LHCN-M2 (cell line): ENCODE data around the gene F8. TPM values are rescaled to one million over a fixed set of nuclear protein-coding genes. Genes with fewer than 3 reads are reported as not detected.

Source experiments
- DNase-seq: peaks from one replicate; pipeline ENCODE4 v3.0.0-alpha.2; 2012; ENCODE audit warnings: low read depth
- polyA plus RNA-seq: library from polyadenylated mRNA; unstranded; fragments of >200 nt; gene quantifications from one replicate; pipeline ENCODE4 v1.2.1, GENCODE V29; 2012; ENCODE audit warnings: missing spikeins
- total RNA-seq: library from RNA; depleted of rRNA; stranded (reverse); fragments of >200 nt; gene quantifications from 2 replicates; pipeline ENCODE4 v1.2.3, GENCODE V29; 2014; rRNA removed

Gene F8
- 7.8 and 11.4 TPM in 2 replicates for total RNA-seq
- polyA plus RNA-seq: 5.6 TPM

DNA sequence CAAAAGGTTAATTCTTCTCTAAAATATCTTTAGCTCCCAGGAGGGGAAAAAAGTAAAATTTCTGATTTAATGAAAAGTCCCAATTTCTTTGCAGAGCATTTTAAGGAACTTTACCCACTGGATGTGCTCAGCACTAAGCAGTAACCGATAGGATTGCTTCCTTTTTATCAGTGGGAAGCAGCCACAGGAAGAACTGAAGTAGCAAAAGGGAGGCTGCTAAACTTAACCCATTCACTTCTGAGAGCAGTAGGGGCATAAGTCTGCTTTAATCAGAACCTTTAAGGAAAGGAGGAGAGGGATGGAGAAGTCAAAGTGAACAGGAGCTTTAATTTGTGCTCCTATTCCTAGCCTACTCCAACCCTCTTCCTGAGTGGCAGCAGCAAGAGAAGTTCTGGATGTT lies at the start of gene F8:
Gene F8, minus strand, starts transcription at position 139 of the 400 bp plus-strand sequence. CDS start 171 bp downstream, outside the sequence.
- DNase-seq: no peak

DNA sequence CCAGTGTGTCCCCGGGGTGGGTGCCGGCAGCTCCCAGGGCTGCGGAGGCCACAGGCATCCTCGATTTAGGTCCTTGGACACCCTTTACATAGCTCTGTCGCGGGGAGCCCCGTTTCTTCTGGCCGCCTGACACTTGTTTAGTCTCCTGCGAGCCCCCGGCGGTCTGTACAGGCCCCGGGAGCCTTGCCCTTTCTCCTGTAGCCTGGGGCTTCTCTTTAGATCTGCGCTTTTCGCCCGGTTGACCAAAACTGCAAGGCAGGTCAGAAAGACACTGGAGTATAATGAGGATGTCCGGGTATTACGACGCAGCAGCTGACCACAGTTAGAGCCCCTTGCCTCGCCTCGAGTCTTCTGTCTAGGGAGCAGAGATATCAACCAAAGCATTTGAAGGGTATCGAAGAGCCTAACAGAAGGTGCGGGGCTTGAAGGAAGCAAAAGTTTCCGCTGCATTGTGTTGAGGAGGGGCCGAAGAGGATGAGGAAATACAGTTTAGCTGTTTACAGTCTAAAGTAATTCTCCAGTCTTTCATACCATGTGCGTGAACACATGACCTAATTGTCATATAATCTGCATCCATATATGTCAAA lies 49.3 kb upstream of the F8 start:
- no peak for DNase-seq

GRCh38 chrX:155070975-155071693 lies 48.6 kb upstream of the F8 start, which contains the start of the genes BRCC3, CMC4 and MTCP1:
TSS of gene BRCC3 (plus strand) at chrX:155071508. CDS start at chrX:155071528, 20 bp downstream.
TSS of gene CMC4 (minus strand) at chrX:155071136. CDS start at chrX:155064023, 7,113 bp downstream.
TSS of gene MTCP1 (minus strand) at chrX:155071136. CDS start at chrX:155066010, 5,126 bp downstream.
- DNase-seq: peak; percentile 71

- DNase-seq: no peak
These were observed 48.1 kb upstream of the F8 start for GRCh38 chrX:155070663-155070974.

DNA sequence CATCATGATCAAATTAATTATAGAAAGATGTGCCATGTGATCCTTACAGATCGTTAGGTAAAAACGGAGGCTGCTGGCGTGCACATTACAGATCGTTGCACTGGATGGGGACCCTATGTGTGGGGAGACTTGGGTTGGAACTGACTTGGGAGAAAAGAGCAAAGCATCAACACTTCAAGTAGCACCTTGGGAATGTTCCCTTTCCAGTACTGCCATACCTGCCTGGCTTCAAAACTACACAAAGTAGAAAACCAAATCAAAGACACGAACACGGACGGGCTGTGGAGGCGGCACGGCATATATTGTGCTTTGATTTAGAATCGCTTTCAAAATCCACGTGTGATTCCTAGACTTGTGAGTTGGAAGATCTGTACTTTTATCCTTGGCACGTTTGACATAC lies 47.5 kb upstream of the F8 start:
- no peak for DNase-seq

DNA sequence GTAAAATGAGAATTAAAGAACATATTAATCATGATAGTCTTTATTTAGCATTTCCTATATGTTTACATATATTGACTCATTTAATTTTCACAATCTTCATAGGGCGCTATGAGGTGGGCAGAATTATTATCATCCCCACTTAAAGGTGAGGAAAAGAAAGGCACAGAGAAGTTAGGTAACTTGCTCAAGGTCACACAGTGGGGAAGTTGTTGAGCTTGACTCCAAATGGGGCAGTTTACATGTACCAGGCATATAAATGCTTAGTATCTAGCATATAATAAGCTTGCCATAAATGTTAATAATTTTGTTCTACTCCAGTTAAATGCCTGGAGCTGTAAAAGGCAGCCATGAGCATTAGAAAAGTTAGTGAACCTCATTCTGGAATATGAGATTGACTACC lies 46.9 kb upstream of the F8 start:
- DNase-seq: no peak

DNA sequence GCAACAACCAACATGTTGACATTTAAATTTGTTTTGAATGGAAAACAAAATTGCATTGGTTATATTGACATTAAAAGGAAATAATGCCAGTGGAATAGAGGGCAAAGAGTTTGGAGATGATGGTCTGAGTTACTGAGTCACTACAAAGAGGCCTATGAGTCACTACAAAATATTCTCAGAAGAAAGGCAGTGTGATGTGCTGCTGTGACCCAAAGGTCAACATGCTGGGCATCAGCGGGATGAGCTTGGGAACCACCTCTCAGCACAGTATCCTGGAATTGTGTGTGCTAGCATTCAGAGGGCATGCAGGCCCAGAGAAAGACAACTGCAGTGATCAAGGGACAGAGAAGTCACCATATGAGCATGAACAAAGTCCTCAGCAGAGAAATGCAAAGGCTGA lies 45.6 kb upstream of the F8 start:
- DNase-seq: peak; percentile 81

DNA sequence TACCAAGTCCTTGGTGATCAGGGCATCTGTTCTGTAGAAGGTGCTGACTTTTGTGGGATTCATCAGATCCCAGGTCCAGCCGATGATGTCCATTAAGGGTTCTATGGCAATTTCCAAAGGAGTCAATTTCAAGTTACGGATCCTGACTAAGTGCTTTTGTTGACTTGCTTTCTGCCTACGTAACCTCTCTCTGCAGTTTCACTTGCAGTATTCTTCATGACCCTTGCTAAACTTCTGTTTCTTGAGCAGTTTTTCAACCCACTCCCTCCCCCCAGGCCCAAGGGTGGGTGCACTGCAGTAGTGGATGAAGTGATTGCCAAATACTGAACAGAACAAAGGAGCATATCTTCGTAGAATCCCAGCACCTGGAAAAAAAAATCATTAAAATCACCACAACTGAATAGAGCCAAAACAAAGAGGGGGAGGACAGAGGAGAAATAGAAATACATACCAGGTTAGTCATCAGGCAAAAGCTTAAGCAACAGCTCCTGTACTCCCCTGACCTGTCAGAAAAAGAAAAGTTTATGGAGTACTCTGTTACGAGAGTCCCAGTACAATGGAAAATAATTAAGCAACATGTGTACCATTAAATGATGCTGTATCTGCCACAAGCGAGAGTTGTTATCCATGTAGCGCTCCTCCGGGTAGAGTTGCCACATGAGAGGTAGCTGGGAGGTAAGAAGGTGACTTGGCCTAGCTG lies 42.7 kb upstream of the F8 start:
- DNase-seq: peak; percentile 52

DNA sequence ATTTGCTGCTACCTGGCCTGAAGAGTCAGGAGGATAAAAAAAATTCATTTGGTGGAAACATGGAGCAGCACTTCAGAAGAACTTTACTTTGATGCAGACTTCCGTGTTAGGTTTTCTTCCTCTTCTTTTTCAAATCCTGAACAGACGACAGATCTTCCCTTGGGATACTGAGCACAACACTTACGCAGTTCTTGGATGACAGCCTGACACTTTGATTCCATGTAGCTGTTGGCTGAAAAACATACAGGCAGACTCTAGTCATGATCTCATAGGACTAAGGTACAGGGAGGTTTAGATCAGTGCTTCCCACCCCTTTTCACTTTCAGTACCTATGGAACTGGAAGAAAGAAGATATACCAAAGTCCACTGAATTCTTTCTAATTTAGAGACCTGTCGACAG lies 39.2 kb upstream of the F8 start:
- DNase-seq: no peak

- peak; percentile 60 for DNase-seq
These were observed 34.6 kb upstream of the F8 start for GRCh38 chrX:155056877-155057792.

DNA sequence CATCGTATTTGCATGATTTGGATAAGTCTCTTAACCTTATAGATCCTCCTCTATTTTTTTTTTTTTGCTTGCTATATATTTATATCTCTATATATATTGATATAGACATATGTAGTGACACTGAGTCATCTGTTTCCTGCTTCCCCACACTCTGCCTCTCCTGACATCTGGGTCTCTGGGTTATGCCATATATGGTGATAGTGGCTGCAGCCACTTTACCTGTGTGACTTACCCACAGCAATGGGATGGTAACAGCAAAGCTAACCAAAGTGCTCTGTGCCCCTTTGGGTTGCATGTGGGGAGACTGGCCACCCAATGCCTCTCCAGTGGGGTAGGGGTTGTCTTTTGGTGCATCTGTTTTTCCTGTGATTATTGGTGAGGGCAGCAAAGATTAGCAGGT lies 33.9 kb upstream of the F8 start:
- no peak for DNase-seq

GRCh38 chrX:155055494-155055893 lies 33.0 kb upstream of the F8 start:
- no peak for DNase-seq

GRCh38 chrX:155054255-155054654 lies 31.7 kb upstream of the F8 start:
- no peak for DNase-seq

- no peak for DNase-seq
These were observed 31.1 kb upstream of the F8 start for GRCh38 chrX:155053656-155054055.

DNA sequence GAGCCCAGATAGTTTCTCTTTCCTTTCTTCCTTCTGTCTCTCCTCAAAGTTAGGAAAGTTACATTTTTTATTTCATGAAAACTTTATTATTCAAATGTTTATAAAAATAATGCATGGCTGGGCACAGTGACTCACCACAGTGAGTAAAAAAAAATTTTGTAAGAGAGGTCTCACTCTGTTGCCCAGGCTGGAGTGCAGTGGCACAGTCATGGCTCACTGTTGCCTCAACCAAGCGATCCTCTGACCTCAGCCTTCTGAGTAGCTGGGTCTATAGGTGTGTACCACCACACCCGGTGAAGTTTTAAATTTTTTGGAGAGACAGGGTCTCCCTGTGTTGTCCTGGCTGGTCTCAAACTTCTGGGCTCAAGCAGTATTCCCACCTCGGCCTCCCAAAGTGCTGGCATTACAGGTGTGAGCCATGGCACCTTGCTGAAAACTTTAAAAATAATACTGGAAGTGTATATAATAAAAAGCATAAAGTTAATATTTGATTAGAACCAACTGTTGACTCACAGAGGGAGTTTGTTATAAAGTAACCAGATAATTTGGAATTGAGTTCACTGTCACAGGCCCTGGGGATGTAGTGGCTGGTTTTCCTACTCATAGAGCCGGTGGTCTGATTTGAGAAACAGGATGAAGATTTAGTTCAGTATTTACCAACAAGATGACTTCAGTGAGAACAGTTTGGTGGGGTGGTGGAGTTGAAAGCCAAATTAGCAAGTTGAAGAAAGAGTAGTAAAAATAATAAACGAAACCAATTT lies 30.4 kb upstream of the F8 start:
- no peak for DNase-seq

GRCh38 chrX:155048977-155049619 lies 26.6 kb upstream of the F8 start:
- peak; percentile 36 for DNase-seq

GRCh38 chrX:155046811-155047528 lies 24.4 kb upstream of the F8 start:
- no peak for DNase-seq

GRCh38 chrX:155046129-155046810 lies 23.7 kb upstream of the F8 start:
- no peak for DNase-seq

GRCh38 chrX:155035688-155036087 lies 13.2 kb upstream of the F8 start:
- no peak for DNase-seq
